Measurements from ENCODE around the gene FETUB. TPM values are rescaled to one million over a fixed set of nuclear protein-coding genes. Genes with fewer than 3 reads are reported as not detected.
A peak's percentile ranks its signal among the peaks of the same experiment; 100 is the strongest.

Gene FETUB
- total RNA-seq, 1 experiment from 2014 or later, result not detected

- POLR2A ChIA-PET, result interaction anchor here (0.7 to 2.8 kb wide), 3 partner anchors 20 to 193 kb away, joined by 3 to 9 read pairs (median 3); partner anchors contain the start of gene DNAJB11
- Histone ChIP-seq H3K9me3 (ENCODE audit: control insufficient read depth in 1 of 2, insufficient read depth in 1 of 2, low read depth in 1 of 2, low read length in 2 of 2) (no peaks in the 10 kb centered on the region), H3K4me3 (replicated peaks in 1 of 2; ENCODE audit: low read depth in 1 of 2, low read length in 2 of 2) (no peak overlapping the region), H3K4me1 (ENCODE audit: control insufficient read depth in 1 of 2, insufficient read depth in 2 of 2, low read length in 2 of 2) (peaks cover 16 to 24% of the 10 kb centered on the region in 2 experiments), H3K79me2 (ENCODE audit: insufficient read depth, low read length) (no peaks in the 10 kb centered on the region), H3K27me3 (ENCODE audit: insufficient read depth, low read length) (no peaks in the 10 kb centered on the region), H4K20me1 (ENCODE audit: insufficient read depth) (no peaks in the 10 kb centered on the region), H3K36me3 (ENCODE audit: control insufficient read depth in 1 of 2, insufficient read depth in 2 of 2, low read length in 2 of 2) (0 out of 4 replicates have a peak, but pooled peaks cover 2 to 5% of the 10 kb centered on the region in 2 experiments), H3K4me2 (ENCODE audit: low read length) (peak overlapping the region; percentile 57; the same call in 1 of the 2 replicates), H3K9me2 (ENCODE audit: insufficient read depth) (no peaks in the 10 kb centered on the region), H2AFZ (ENCODE audit: low read depth, low read length, poor library complexity, severe bottlenecking) (no peak overlapping the region), H3K27ac (ENCODE audit: low read depth, low read length) (no peak overlapping the region), H3K9ac (ENCODE audit: low read length) (no peak overlapping the region)
- BruUV-seq (replicated peaks), result no TSS peak
- intact Hi-C loops (cut with micrococcal nuclease), result no loop called here
- TF ChIP-seq CEBPB (IDR thresholded peaks at IDR 0.05; ENCODE audit: low read depth) (no peak), ZNF274 (IDR thresholded peaks at IDR 0.05; ENCODE audit: low read depth, low read length) (no peak), EGR1 (IDR thresholded peaks at IDR 0.05; ENCODE audit: low read depth) (no peak), ZFX (IDR thresholded peaks at IDR 0.05) (no peak), CBX3 (IDR thresholded peaks at IDR 0.05; ENCODE audit: low read depth) (no peak), EZH2 (IDR thresholded peaks at IDR 0.05) (no peak), ELF1 (IDR thresholded peaks at IDR 0.05; ENCODE audit: borderline replicate concordance, low read depth) (no peak), POLR2AphosphoS5 (IDR thresholded peaks at IDR 0.05; ENCODE audit: low read depth, low read length) (no peak), MAX (IDR thresholded peaks at IDR 0.05) (no peak; the same call in 1 of the 2 replicates), EZH2phosphoT487 (IDR thresholded peaks at IDR 0.05; ENCODE audit: borderline replicate concordance) (no peak), ZBTB33 (IDR thresholded peaks at IDR 0.05; ENCODE audit: extremely low read depth, insufficient replicate concordance, low read length) (no peak), CTCF (IDR thresholded peaks at IDR 0.05 in 2 of 3, conservative IDR thresholded peaks at IDR 0.05 in 1 of 3; ENCODE audit: borderline replicate concordance in 1 of 3, insufficient read depth in 1 of 3, low read depth in 2 of 3, low read length in 2 of 3) (no peak), ATF3 (IDR thresholded peaks at IDR 0.05) (no peak), RAD21 (IDR thresholded peaks at IDR 0.05; ENCODE audit: low read depth) (no peak), SIN3A (IDR thresholded peaks at IDR 0.05; ENCODE audit: low read depth) (no peak), POLR2A (IDR thresholded peaks at IDR 0.05; ENCODE audit: borderline replicate concordance, extremely low read depth, insufficient read depth, insufficient read length) (no peak), FOSL1 (IDR thresholded peaks at IDR 0.05; ENCODE audit: low read depth) (no peak)
- DNase-seq (ENCODE audit: low read depth, low spot score) (no peak), ATAC-seq (no peak)
- RAD21 ChIA-PET (ENCODE audit: low non-redundant PET in 1 of 2, low total read pairs in 2 of 2, uncharacterized antibody in 2 of 2, unreplicated experiment in 2 of 2), result no interaction called here
- CTCF ChIA-PET, result interaction anchor here (2.0 to 3.0 kb wide), 3 partner anchors 24 to 231 kb away, joined by 8 to 14 read pairs (median 14); no protein-coding TSS in a partner anchor
These were observed 49.5 kb upstream of the FETUB start for GRCh38 chr3:186590580-186591295.

All from HCT116 (cell line).